GM19463 (cell line): Measurements from ENCODE around the gene FSTL3.
"Not testable (repeated sequence)": the region's sequence is repeated elsewhere in the genome, so short reads cannot be mapped to it uniquely, and the experiment has no call there.

Experiments used
- ATAC-seq: cut with Tn5 transposase; IDR thresholded peaks from one replicate; pipeline ENCODE4 v1.9.1; 2021; ENCODE audit warnings: mild to moderate bottlenecking, moderate library complexity; ENCODE audit not compliant: unreplicated experiment

FSTL3 gene

DNA sequence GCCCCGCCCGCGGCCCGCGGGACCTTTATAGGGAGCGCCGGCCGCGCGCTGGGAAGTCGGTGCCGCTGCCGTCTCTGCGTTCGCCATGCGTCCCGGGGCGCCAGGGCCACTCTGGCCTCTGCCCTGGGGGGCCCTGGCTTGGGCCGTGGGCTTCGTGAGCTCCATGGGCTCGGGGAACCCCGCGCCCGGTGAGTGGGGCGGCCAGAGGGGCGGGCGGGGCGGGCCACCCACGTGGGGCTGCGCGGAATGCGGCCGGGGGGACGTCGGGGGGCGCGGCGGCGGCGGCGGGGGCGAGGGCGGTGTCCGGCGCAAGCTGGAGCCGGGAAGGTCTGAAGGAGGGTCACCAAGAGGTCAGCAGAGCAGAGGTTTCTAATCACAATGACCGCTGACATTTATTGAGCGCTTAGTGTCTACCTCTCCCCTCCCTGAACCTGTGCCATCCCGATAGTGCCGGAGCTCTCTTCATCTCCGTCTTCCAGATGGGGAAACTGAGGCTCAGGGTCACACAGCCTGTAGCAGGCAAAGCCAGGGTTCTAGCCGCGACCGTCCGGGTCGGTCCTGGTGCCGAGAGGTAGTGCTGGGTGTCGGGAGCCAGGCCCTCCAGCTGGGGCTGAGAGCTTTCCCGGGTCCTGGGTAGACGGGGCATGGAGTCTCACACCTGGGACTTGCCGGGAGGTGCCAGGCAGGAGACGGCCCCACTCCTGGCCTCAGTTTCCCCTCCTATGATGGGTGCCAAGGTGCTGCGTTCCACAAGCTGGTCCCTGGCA is at the start of gene FSTL3:
FSTL3 (plus strand) TSS at position 54 of the 767 bp plus-strand sequence; CDS start at position 86, 32 bp downstream.
- no peak for ATAC-seq

DNA sequence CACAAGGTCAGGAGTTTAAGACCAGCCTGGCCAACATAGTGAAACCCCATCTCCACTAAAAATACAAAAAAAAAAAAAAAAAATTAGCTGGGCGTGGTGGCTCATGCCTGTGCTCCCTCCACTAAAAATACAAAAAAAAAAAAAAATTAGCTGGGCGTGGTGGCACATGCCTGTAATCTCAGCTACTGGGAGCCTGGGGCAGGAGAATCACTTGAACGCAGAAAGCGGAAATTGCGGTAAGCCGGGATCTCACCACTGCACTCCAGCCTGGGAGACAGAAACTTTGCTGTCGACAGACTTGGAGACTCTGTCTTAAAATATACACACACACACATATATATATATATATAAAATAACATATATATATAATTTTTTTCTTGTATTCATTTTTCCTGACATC is 49.6 kb upstream of the FSTL3 start:
- ATAC-seq: not testable (repeated sequence)

DNA sequence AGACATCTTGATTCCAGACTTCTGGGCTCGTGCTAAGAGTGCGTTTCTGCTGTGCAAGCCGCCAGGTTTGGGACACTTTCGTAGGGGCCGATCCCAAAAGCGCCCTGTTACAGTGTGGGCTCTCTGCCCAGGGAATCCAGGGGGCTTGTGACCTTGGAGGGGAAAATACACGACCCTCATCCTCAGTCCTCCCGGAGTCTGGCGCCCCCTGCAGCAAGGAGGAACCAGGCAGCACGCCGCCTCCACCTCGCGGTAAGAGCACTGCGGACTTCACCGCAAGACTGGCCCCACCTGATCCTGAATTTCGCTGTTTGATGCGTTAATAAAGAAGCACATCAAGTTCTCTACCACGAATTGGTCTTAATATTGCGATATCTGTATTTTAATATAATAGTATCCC is 48.0 kb upstream of the FSTL3 start:
- no peak for ATAC-seq

DNA sequence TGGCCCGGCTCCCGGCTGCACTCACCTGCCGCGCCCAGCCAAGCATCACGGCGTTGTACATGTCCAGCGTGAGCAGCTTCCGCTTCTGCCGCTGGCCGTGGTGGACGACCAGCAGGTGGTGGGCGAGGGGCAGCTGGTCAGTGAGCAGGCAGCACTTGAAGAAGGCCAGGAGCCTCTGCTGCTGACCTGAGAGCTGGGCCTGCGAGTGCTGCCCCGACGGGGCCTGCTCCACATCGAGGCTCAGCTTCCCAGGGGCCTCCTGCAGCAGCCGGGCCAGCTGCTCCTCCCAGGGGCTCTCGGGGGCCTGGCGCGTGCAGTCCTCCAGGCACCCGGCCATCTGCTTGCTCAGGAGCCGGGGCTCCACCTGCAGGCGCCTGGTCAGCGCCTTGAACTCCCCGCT is 46.7 kb upstream of the FSTL3 start:
- ATAC-seq: not testable (repeated sequence)

DNA sequence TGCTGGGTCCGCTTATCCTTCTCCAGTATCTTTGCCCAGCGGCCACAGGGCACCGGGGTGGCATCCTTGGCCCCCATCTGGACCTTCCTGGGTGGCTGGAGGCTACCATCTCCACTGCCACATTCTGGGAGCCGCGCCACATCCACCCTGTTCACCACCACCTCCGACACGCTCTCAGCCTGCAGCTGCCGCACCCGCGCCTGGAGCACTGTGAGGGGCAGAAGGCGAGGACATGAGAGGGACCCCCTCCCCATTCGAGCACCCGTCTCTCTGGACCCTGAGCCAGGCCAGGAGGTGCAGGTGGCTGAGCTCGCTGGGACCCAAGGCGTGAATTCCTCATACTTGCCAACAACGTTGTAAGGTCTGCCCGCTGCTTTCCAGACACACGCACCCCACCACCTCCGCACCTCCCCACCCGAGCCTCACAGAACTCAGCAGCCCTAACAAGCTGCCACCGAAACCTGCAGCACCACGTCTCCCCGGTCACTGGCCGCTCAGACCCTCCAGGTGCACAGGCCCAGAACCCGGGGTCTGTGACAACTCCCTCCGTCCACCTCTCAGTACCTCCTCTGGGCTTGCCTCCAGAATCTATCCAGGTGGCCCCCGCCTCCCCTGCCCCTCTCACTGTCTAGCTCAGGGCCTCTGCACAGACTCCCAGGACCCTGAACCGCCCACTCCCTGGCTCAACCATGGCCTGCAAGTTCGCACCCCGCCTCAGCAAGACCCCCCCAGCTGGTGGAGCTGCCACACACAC is 46.1 kb upstream of the FSTL3 start:
- no peak for ATAC-seq

DNA sequence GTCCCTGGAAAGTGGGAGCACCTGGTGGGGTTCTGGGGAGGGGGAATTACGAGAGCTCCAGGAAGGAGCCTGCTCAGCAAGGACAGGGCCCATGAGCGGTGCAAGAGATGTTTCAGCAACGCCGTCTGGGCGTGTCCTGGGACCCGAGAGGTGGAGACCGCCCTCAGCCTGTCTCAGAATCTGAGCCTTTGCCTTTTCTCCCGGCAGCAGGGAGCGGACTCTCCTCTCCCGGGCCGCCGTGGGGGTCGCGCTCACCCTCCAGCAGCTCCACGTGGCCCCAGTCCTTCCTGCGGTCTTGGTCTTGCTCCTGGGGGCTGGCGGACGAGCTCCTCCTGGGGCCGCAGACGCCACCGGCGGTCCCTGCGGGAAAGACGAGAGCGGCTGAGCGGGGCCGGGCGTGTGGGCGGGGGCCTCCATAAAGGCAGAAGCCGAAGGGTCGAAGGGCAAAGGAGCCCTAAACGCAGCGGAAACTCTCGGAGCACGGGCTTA is 43.6 kb upstream of the FSTL3 start:
- peak; percentile 22 for ATAC-seq

DNA sequence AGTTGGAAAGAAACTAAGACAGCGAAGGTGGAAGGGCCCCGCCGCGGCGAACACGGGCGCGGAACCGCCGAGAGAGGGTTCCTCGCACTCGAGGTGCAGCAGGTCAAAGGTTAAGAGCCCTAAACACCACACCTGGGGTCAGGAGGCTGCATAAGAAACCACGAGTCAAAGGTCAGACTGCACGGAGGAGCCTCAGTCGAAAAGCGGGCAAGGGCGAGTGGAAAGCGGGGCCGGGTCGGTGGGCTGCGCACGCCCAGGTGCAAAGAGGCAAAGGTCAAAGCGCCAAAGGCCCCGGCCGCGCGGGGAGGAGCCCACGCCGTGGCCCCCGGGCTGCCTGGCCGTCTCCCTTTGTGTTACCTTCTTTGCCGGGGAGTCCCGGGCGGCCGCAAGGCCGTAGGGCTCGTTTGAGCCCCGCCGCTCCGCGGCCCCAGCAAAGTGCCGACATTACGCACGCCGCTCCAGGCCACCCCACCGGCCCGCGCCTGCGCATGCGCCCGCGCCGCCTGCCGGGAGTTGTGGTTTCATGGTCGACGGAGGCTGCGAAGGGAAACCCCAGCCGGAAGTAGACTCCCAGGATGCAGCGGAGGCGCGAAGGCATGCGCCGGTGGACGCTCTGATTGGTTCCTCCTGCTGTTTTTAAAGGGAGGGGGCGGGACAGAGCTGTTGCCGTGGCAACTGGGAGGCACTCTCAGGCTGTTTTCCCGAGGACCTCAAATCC is 43.0 kb upstream of the FSTL3 start, which contains the start of gene POLRMT:
POLRMT (minus strand) TSS at position 470 of the 718 bp plus-strand sequence; CDS start at position 445, 25 bp downstream.
- peak; percentile 90 for ATAC-seq

DNA sequence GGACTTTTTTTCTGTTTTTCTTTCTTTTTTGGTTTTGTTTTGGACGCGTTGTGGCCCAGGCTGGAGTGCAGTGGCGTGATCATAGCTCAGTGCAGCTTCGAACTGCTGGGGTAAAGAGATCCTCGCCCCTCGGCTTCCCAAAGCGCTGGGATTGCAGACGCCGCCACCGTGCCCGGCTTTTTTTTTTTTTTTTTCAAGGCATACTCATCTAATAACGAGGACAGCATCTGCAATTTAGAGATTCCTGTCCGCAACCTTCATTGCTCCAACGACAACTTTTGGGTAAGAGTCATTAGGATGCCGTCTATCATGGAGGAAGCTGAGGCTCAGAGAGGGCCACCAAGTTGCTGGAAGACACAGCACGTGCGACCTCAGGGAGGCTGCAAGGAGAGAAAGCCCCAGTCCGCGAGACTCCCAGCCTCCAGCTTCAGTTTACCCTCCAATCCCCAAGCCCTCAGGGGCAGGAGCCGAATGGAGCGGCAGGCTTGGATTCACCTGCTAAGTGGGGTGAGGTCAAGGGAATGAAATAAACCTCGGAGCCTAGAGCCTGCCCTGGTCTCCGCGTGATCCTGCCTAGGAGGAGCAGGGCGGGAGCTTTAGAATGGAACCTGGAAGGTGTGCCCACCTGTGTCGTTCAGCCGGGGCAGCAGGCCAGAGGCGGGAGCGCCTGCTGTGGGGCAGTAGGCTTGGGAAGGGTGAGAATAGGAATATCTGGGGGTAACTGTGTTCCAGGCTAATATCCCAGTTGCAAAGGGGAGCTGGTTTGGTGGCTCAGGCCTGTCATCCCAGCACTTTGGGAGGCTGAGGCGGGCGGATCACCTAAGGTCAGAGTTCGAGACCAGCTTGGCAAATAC is 42.2 kb upstream of the FSTL3 start:
- no peak for ATAC-seq

DNA sequence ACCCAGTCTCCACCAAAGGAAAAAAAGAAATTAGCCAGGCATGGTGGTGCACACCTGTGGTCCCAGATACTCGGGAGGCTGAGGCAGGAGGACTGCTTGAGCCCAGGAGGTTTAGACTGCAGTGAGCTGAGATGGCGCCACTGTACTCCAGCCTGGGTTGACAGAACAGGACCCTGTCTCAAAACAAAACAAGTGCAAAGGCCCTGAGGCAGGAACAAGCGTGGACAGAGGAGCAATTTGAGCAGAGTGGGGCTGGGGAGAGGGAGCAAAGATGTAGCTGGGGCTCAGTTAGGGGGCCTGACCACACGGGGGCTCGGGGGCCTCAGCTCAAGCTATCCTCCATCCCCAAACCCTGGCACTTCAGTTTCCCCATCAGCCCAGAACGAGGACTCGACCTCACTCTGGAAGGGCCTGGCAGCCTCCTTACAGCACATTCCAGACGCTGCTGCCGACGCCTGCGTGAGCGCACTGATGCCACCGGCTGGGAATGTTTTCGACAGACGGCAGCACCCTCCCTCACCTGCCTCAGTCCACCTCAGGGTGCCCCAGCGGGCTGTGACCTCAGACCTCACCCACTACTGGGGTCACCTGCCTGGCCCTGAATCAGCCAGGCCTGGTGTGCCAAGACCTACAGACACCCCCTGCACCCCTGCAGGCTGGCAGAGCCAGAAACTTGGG is 41.1 kb upstream of the FSTL3 start:
- no peak for ATAC-seq

DNA sequence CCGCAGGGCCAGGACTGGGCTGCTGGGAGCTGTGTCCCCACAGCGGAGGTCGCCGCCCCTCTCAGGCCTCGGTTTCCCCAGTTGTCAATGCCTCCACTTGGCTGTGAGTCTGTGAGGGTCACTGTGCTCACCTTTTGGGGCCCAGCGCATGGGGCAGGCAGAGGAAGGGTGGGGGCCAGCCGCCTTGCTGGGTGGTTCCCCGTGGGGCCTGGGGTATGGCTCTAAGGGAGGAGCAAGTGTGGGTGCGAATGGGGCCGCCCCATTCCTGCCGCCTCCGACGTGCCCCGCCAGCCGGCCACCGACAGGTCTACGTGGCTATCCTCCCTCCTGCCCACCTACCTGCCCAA is 37.3 kb upstream of the FSTL3 start:
- no peak for ATAC-seq

DNA sequence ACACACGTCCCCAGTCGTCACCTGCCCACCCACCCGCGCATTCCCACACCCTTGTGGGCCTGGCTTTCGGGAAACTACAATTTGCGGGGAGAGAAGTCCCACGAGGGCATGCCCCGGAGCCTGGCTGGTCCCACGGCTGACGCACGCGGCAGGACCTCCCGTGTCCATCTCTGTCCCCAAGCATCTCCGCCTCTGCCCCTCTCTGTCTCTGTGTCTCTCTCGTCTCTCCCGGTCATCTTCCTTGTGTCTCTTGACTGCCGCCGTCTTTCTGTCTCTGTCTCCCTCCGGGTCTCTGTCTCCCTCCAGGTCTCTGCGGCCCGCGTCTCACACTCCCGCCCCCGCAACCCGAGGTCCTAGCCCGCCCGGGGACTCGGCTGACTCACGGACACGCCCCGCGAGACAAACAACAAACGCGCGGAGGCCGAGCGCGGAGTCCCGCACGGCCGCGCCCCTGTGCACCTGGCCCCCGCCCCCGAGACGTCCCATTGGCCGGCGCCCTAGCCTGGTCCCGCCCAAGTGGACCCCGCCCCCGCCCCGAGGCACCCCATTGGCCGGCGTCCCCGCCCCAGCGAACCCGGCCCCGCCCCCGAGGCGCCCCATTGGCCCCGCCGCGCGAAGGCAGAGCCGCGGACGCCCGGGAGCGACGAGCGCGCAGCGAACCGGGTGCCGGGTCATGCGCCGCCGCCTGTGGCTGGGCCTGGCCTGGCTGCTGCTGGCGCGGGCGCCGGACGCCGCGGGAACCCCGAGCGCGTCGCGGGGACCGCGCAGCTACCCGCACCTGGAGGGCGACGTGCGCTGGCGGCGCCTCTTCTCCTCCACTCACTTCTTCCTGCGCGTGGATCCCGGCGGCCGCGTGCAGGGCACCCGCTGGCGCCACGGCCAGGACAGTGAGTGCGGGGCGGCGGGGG is 36.7 kb upstream of the FSTL3 start, which contains the start of gene FGF22:
FGF22 (plus strand) TSS at position 627 of the 908 bp plus-strand sequence; CDS start at position 674, 47 bp downstream.
- peak; percentile 63 for ATAC-seq

DNA sequence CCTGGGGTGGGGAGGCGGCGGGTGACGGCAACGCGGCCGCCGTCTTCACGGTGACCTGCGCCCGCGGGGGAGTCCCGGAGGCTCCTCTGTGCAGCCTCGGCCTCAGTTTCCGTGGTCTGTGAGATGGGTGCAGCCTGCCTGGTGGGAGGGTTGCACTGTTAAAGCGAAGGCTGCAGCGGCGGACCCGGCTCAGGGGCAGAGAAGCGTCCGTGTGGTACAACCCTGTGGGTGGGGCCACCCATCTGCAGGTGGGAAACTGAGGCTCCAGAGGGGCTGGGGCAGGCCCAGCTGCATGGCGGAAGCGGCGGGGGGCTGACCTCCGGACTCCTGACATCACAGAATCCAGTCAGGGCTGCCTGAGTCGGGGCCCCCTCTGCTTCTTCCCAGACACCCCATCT is 36.0 kb upstream of the FSTL3 start:
- ATAC-seq: no peak

DNA sequence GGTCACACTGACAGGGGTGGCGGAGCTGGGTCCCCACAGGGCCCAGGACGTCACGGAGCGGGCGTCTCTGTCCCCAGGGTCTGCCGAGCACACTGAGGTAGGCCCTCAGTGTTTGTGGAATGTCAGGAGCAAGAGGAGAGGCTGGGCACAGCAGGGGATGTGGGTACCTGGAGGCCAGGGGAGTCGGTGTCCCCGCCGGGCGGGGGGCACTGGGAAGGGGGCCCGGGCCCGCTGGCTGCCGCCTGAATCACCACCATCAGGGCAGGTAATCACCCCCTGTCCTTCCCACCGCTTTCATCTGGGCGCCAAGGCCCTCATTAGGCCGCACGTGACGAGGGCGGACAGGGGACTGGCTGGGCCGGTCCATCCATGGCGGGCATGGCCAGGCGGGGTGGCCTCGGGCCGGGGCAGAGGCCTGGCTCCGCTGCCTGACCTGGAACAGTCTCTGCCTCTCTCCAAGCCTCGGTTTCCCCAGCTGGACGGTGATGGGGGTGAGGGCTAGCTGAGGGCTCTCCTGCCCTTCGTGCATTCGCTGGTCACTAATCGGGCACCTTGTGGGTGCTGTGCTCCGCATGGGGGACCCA is 35.5 kb upstream of the FSTL3 start:
- ATAC-seq: no peak

DNA sequence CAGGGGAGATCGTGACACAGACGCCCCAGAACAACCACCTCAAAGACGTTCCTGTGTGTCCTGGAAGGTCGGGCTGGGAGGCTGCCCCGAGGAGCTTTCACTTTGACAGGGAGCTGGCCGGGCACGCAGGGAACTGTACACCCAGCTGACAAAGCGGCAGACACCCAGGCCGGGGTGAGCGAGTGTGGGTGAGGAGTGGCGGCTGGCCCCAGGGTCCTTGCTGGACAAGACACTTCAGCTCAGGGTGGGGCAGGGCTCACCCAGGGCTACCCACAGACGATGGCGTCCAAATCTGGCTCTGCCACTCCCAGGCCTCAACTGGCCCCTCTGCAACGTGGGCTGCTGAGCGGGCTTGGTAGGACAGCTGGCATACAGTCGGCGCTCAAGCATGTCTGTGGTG is 34.5 kb upstream of the FSTL3 start:
- ATAC-seq: no peak

DNA sequence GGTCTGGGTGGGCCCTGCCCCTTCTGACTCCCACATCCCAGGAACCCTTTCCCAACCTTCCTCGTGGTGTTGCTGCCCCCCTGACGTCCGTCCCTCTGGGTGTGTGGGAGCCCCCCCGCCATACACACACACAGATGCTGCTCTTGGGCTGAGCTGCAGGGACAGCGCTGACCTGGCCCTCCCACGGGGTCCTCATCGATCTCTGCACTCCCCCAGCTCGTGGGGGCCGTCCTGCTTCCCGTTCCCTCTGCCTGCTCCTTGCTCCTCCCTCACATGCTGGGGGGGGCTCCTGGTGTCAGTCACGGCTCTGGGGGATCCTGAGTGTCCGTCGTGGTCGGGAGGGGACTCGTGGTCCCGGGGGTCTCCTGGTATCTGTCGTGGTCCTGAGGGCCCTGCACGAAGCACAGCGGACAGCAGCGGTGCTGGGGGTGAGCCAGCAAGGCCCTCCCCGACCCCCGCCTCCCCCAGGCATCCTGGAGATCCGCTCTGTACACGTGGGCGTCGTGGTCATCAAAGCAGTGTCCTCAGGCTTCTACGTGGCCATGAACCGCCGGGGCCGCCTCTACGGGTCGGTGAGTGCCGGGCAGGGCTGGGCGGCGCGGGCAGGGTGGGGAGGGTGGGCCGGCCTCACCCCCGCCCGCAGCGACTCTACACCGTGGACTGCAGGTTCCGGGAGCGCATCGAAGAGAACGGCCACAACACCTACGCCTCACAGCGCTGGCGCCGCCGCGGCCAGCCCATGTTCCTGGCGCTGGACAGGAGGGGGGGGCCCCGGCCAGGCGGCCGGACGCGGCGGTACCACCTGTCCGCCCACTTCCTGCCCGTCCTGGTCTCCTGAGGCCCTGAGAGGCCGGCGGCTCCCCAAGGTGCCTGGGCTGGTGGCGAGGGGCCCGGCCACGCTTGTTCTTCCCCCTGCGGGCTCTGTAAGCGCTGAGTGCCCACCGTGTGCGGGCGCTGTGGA is 33.1 kb upstream of the FSTL3 start:
- no peak for ATAC-seq

DNA sequence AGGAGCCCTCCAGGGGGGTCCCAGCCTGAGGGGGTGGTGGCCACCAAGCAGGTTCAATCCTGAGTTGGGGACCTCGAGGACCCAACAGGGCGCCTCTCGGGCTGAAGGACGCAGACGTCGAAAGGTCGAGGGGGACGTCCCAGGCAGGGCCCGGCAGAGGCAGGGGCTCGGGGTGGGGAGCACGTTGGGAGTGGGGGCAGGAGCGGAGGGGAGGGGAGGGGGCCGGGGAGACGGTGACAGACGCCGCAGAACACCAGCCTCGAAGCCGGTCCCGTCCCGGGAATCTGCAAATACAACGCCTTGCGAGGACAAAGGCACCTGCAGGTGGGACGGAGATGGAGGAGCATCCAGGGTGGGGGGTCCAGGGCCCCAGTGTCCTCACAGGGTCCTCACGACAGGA is 32.5 kb upstream of the FSTL3 start:
- no peak for ATAC-seq

DNA sequence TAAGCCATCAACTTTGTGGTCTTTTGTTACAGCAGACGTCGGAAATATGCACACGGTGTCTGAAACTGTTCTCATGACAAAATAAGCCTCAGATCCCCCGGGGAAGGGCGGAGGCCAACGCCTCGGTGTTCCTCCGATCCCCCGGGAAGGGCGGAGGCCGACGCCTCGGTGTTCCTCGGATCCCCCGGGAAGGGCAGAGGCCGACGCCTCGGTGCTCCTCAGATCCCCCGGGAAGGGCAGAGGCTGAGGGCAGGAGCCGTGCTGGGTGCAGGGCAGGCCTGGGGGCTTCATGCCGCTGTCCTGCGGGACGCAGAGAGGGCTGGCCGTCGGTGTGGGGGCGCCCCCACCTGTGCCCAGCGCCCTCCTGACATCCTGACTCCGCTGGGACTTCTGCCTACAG is 31.8 kb upstream of the FSTL3 start:
- ATAC-seq: no peak
